RCC 7860 (cell line): ENCODE results near the gene S100P.
A peak's percentile ranks its signal among the peaks of the same experiment; 100 is the strongest.
"Not testable (repeated sequence)": the region's sequence is repeated elsewhere in the genome, so short reads cannot be mapped to it uniquely, and the experiment has no call there.

Experiments
- DNase-seq: peaks from one replicate; pipeline ENCODE4 v3.0.0-alpha.2; 2015; ENCODE audit warnings: low spot score
- FAIRE-seq: peaks from 2 replicates; lab custom pipeline; 2012; peaks lifted over from hg19 to GRCh38; lab: Jason Lieb, UNC

S100P gene

GRCh38 chr4:6720202-6720699 lies 26.6 kb downstream of the S100P start:
- DNase-seq = peak; percentile 53
- FAIRE-seq = no peak

- no peak for FAIRE-seq
- no peak for DNase-seq
These were observed 27.4 kb downstream of the S100P start for GRCh38 chr4:6721121-6721520.

- FAIRE-seq = no peak
- no peak for DNase-seq
These were observed 29.2 kb downstream of the S100P start for GRCh38 chr4:6722891-6723290.

GRCh38 chr4:6723851-6724250 lies 30.2 kb downstream of the S100P start:
- DNase-seq = no peak
- FAIRE-seq = no peak

- FAIRE-seq (no peak), DNase-seq (no peak)
These were observed 30.9 kb downstream of the S100P start for GRCh38 chr4:6724421-6725111.

- not testable (repeated sequence) for DNase-seq, FAIRE-seq
These were observed 31.8 kb downstream of the S100P start for GRCh38 chr4:6725427-6725961.

GRCh38 chr4:6727081-6727942 lies 33.6 kb downstream of the S100P start:
- DNase-seq (no peak), FAIRE-seq (no peak)

- no peak for FAIRE-seq
- no peak for DNase-seq
These were observed 34.2 kb downstream of the S100P start for GRCh38 chr4:6727943-6728250.

GRCh38 chr4:6728320-6729029 lies 34.8 kb downstream of the S100P start:
- FAIRE-seq (no peak), DNase-seq (no peak)

GRCh38 chr4:6730603-6731317 lies 37.1 kb downstream of the S100P start:
- FAIRE-seq (no peak), DNase-seq (no peak)

GRCh38 chr4:6731318-6731675 lies 37.6 kb downstream of the S100P start:
- DNase-seq = no peak
- FAIRE-seq = no peak

- FAIRE-seq = no peak
- DNase-seq = no peak
These were observed 38.1 kb downstream of the S100P start for GRCh38 chr4:6731780-6732179.

- DNase-seq (peak; percentile 79), FAIRE-seq (peak; percentile 59)
These were observed 39.0 kb downstream of the S100P start for GRCh38 chr4:6732441-6733357.

GRCh38 chr4:6733358-6734164 lies 39.9 kb downstream of the S100P start:
- no peak for DNase-seq
- FAIRE-seq = no peak

- no peak for FAIRE-seq
These were observed 40.6 kb downstream of the S100P start for GRCh38 chr4:6734165-6734786.

GRCh38 chr4:6739920-6740319 lies 46.2 kb downstream of the S100P start:
- FAIRE-seq (no peak), DNase-seq (no peak)

More at GRCh38 chr4:6734165-6734786, 40.6 kb downstream of the S100P start:
- no peak for DNase-seq

- DNase-seq = no peak
- FAIRE-seq = no peak
These were observed 46.7 kb downstream of the S100P start for GRCh38 chr4:6740347-6740746.

GRCh38 chr4:6742507-6742906 lies 48.8 kb downstream of the S100P start:
- DNase-seq (no peak), FAIRE-seq (no peak)
